HG02571 (cell line): Measurements from ENCODE around the gene ACTN1.
"Not testable (repeated sequence)": the region's sequence is repeated elsewhere in the genome, so short reads cannot be mapped to it uniquely, and the experiment has no call there.

Experiments used
- ATAC-seq: cut with Tn5 transposase; IDR thresholded peaks from one replicate; pipeline ENCODE4 v1.9.1; 2021; ENCODE audit warnings: mild to moderate bottlenecking, moderate library complexity; ENCODE audit not compliant: unreplicated experiment

ACTN1 gene

GRCh38 chr14:68871392-68871791 lies 107.7 kb downstream of the ACTN1 start:
- ATAC-seq, result no peak

- ATAC-seq, result no peak
These were observed 112.0 kb downstream of the ACTN1 start for GRCh38 chr14:68866991-68867533.

GRCh38 chr14:68865542-68865941 lies 113.6 kb downstream of the ACTN1 start:
- ATAC-seq, result no peak

GRCh38 chr14:68864361-68864750 lies 114.7 kb downstream of the ACTN1 start:
- no peak for ATAC-seq

- no peak for ATAC-seq
These were observed 115.3 kb downstream of the ACTN1 start for GRCh38 chr14:68863610-68864360.

GRCh38 chr14:68862954-68863594 lies 116.0 kb downstream of the ACTN1 start:
- no peak for ATAC-seq

- ATAC-seq, result no peak
These were observed 118.3 kb downstream of the ACTN1 start for GRCh38 chr14:68860771-68861170.

GRCh38 chr14:68857516-68858070 lies 121.5 kb downstream of the ACTN1 start:
- ATAC-seq, result no peak

GRCh38 chr14:68856572-68856971 lies 122.5 kb downstream of the ACTN1 start:
- no peak for ATAC-seq

GRCh38 chr14:68854421-68854820 lies 124.7 kb downstream of the ACTN1 start:
- no peak for ATAC-seq

- no peak for ATAC-seq
These were observed 125.4 kb downstream of the ACTN1 start for GRCh38 chr14:68853749-68854148.

GRCh38 chr14:68852493-68852892 lies 126.6 kb downstream of the ACTN1 start:
- not testable (repeated sequence) for ATAC-seq

GRCh38 chr14:68851078-68851477 lies 128.0 kb downstream of the ACTN1 start:
- ATAC-seq, result no peak

GRCh38 chr14:68849416-68849815 lies 129.7 kb downstream of the ACTN1 start:
- no peak for ATAC-seq

GRCh38 chr14:68848253-68848652 lies 130.8 kb downstream of the ACTN1 start:
- ATAC-seq, result no peak

- ATAC-seq, result not testable (repeated sequence)
These were observed 131.5 kb downstream of the ACTN1 start for GRCh38 chr14:68847640-68848039.

- ATAC-seq, result no peak
These were observed 132.6 kb downstream of the ACTN1 start for GRCh38 chr14:68846466-68846865.

- no peak for ATAC-seq
These were observed 134.9 kb downstream of the ACTN1 start for GRCh38 chr14:68844210-68844545.

GRCh38 chr14:68843471-68844209 lies 135.5 kb downstream of the ACTN1 start:
- ATAC-seq, result no peak

- ATAC-seq, result no peak
These were observed 136.8 kb downstream of the ACTN1 start for GRCh38 chr14:68842298-68842697.

GRCh38 chr14:68841016-68841809 lies 137.9 kb downstream of the ACTN1 start:
- ATAC-seq, result no peak
